HepG2 (cell line): ENCODE data around the gene GRK5. TPM values are rescaled to one million over a fixed set of nuclear protein-coding genes. Genes with fewer than 3 reads are reported as not detected.

Source experiments
- ATAC-seq: fragments of 200-7000 bp; cut with Tn5 transposase; 3 replicates; pipeline ENCODE4 v1.9.1; 2020; ENCODE audit warnings: mild to moderate bottlenecking, moderate library complexity
- BruUV-seq: library from RNA; stranded (reverse); fragments of 400-500 nt; replicated peaks from 2 replicates; lab custom pipeline; 2021; lab: Mats Ljungman, UMichigan
- CTCF ChIA-PET: fragments of 300-600 bp; formaldehyde crosslinking; extraction: SDS; loops from one replicate; lab custom pipeline; 2021; ENCODE audit warnings: low total read pairs, inconsistent platforms, low intra/inter-chr PET ratio; lab: Yijun Ruan, JAX
- POLR2A ChIA-PET: fragments of 350-600 bp; sonication (Branson Sonifier 250); formaldehyde crosslinking; loops from one replicate; lab custom pipeline; 2020; ENCODE audit warnings: antibody characterized with exemption, inconsistent platforms; lab: Yijun Ruan, JAX
- DNase-seq: peaks from one replicate; pipeline ENCODE4 v3.0.0-alpha.2; 2015; ENCODE audit warnings: low spot score
- FAIRE-seq: peaks from 3 replicates; lab custom pipeline; 2011; peaks lifted over from hg19 to GRCh38; lab: Jason Lieb, UNC
- H2AFZ ChIP-seq: one replicate; pipeline ENCODE4 v1.6.1; 2011; ENCODE audit warnings: low read length, inconsistent platforms
- H3K27ac ChIP-seq: fragments of 300-600 bp; 3 replicates; pipeline ENCODE4 v1.8.0; 2011; ENCODE audit warnings: mixed run types, mild to moderate bottlenecking, mixed read lengths, low read length, inconsistent platforms; ENCODE audit not compliant: insufficient read depth; ENCODE audit errors: extremely low read length
- H3K27me3 ChIP-seq, 2 experiments: fragments of 200-600 bp in 1 of 2; 2 replicates in 1 of 2; 3 replicates in 1 of 2; pipeline versions ENCODE4 v1.6.0 to v1.8.0; 2011; ENCODE audit warnings: low read length in 2 of 2, mild to moderate bottlenecking in 2 of 2, moderate library complexity in 2 of 2, inconsistent platforms in 1 of 2; ENCODE audit not compliant: insufficient read depth in 2 of 2, control insufficient read depth in 1 of 2
- H3K36me3 ChIP-seq, 2 experiments: fragments of 200-600 bp in 1 of 2; replicated peaks in 1 of 2; 2 replicates in 1 of 2; 3 replicates in 1 of 2; pipeline versions ENCODE4 v1.5.1 to v1.8.0; 2011; ENCODE audit warnings: low read length in 2 of 2, inconsistent platforms in 1 of 2; ENCODE audit not compliant: insufficient read depth in 2 of 2, control insufficient read depth in 1 of 2
- H3K4me1 ChIP-seq: 2 replicates; pipeline ENCODE4 v1.5.1; 2012; ENCODE audit warnings: low read length, inconsistent platforms; ENCODE audit not compliant: insufficient read depth
- H3K4me2 ChIP-seq: 2 replicates; pipeline ENCODE4 v1.6.0; 2011; ENCODE audit warnings: low read depth, low read length, inconsistent platforms
- H3K4me3 ChIP-seq, 3 experiments: fragments of 200-600 bp in 1 of 3; sonication (generic), shearing (Covaris generic) in 1 of 3; replicated peaks in 1 of 3; 2 replicates each; pipeline ENCODE4 v1.5.1; 2011 to 2016; ENCODE audit warnings: low read length in 3 of 3, inconsistent platforms in 2 of 3, low read depth in 2 of 3, mild to moderate bottlenecking in 2 of 3, control low read depth in 1 of 3, mixed read lengths in 1 of 3; ENCODE audit not compliant: insufficient read depth in 1 of 3
- H3K79me2 ChIP-seq: one replicate; pipeline ENCODE4 v1.6.1; 2011; ENCODE audit warnings: low read length, inconsistent platforms; ENCODE audit not compliant: insufficient read depth
- H3K9ac ChIP-seq: 2 replicates; pipeline ENCODE4 v1.6.0; 2011; ENCODE audit warnings: mild to moderate bottlenecking, low read depth, low read length, inconsistent platforms; ENCODE audit not compliant: insufficient read depth
- H3K9me3 ChIP-seq: 2 replicates; pipeline ENCODE4 v1.5.1; 2012; ENCODE audit warnings: mild to moderate bottlenecking, low read length
- H4K20me1 ChIP-seq: 2 replicates; pipeline ENCODE4 v1.6.0; 2011; ENCODE audit warnings: inconsistent platforms, mild to moderate bottlenecking, low read length, moderate library complexity; ENCODE audit not compliant: insufficient read depth
- DMAP1 ChIP-seq: IDR thresholded peaks from 2 replicates; pipeline ENCODE4 v1.6.1; 2016
- ETV6 ChIP-seq: sonication (generic); formaldehyde crosslinking; conservative IDR thresholded peaks from 2 replicates; pipeline ENCODE4 v1.4.0; 2020; ENCODE audit warnings: missing genetic modification reagents
- GZF1 ChIP-seq: sonication (generic); formaldehyde crosslinking; IDR thresholded peaks from 2 replicates; pipeline ENCODE4 v1.5.1; 2020; ENCODE audit warnings: mild to moderate bottlenecking, missing genetic modification reagents
- JARID2 ChIP-seq: sonication (generic); formaldehyde crosslinking; IDR thresholded peaks from 2 replicates; pipeline ENCODE4 v1.8.1; 2023; ENCODE audit warnings: missing genetic modification reagents, inconsistent platforms; ENCODE audit not compliant: insufficient replicate concordance
- MAZ ChIP-seq, 2 experiments: sonication (generic) in 1 of 2; formaldehyde crosslinking in 1 of 2; IDR thresholded peaks; 2 replicates each; pipeline versions ENCODE4 v1.5.0 to v1.6.1; 2012 to 2020; ENCODE audit warnings: low read depth in 2 of 2, mild to moderate bottlenecking in 2 of 2, borderline replicate concordance in 1 of 2, improper control_type of control experiment in 1 of 2, low read length in 1 of 2, missing genetic modification reagents in 1 of 2, moderate library complexity in 1 of 2
- NR0B2 ChIP-seq: sonication (generic); formaldehyde crosslinking; IDR thresholded peaks from 2 replicates; pipeline ENCODE4 v1.4.0; 2020; ENCODE audit warnings: mild to moderate bottlenecking, missing genetic modification reagents
- RXRB ChIP-seq: IDR thresholded peaks from 2 replicates; pipeline ENCODE4 v1.6.1; 2016; ENCODE audit warnings: borderline replicate concordance, missing genetic modification reagents, missing compliant biosample characterization
- TBX3 ChIP-seq: fragments of 450-650 bp; IDR thresholded peaks from 2 replicates; pipeline ENCODE4 v1.6.1; 2017; ENCODE audit warnings: antibody characterized with exemption, mild to moderate bottlenecking, inconsistent platforms, borderline replicate concordance
- TRIM24 ChIP-seq: sonication (generic); formaldehyde crosslinking; IDR thresholded peaks from 2 replicates; pipeline ENCODE4 v1.8.0; 2022; ENCODE audit warnings: mild to moderate bottlenecking, missing genetic modification reagents
- ZNF160 ChIP-seq: sonication (generic); formaldehyde crosslinking; IDR thresholded peaks from 2 replicates; pipeline ENCODE4 v1.8.0; 2022; ENCODE audit warnings: mild to moderate bottlenecking, inconsistent platforms, missing genetic modification reagents
- ZNF570 ChIP-seq: sonication (generic); formaldehyde crosslinking; IDR thresholded peaks from 2 replicates; pipeline ENCODE4 v1.4.0; 2020; ENCODE audit warnings: mild to moderate bottlenecking, missing genetic modification reagents, borderline replicate concordance
- WGBS: methylation state at CpG from one replicate; pipeline ENCODE4 v1.1.6; 2017; ENCODE audit warnings: low lambda C conversion rate; 5-methylcytosine and 5-hydroxymethylcytosine counted together
- in situ Hi-C: cut with HindIII; loops from 2 replicates; pipeline ENCODE4 v1.10.0; 2017; ENCODE audit warnings: low pct_unique_long_range_greater_than_20kb; ENCODE audit not compliant: extremely low pct_ligation_motif_present
- intact Hi-C: fragments of 100-400 bp; cut with micrococcal nuclease; formaldehyde crosslinking; loops from one replicate; pipeline ENCODE4 v1.10.0; 2022; ENCODE audit not compliant: unreplicated experiment
- polyA plus RNA-seq, 8 experiments: library from polyadenylated mRNA; depleted of rRNA in 3 of 8; stranded (reverse) in 7 of 8; unstranded in 1 of 8; fragments of >200 nt; fragmentation: Illumina TruSeq in 4 of 8; extraction: Trizol in 4 of 8; gene quantifications; 2 replicates each; pipeline versions ENCODE4 v1.2.1 to v1.2.3, GENCODE V29; 2011 to 2016; ENCODE audit warnings: low read depth in 4 of 8, missing spikeins in 1 of 8, mixed read lengths in 1 of 8; ENCODE audit not compliant: insufficient read depth in 1 of 8
- total RNA-seq, 5 experiments: library from RNA; depleted of rRNA; stranded (reverse); fragments of >200 nt; fragmentation: Illumina TruSeq; extraction: Trizol; gene quantifications; 2 replicates each; pipeline ENCODE4 v1.2.3, GENCODE V29; 2016; ENCODE audit warnings: low read depth in 1 of 5

The GRK5 gene
- total and polyA plus RNA-seq, 2 of the 13 experiments (the other 11 are each of a cell fraction or from before 2014, with no cell fraction given) = 10.4 to 12.6 TPM

GRCh38 chr10:119424258-119424975 is 217.0 kb downstream of the GRK5 start:
- FAIRE-seq = no peak
- Histone ChIP-seq H3K9ac (no peak overlapping the region), H3K79me2 (no peaks in the 10 kb centered on the region)
- TF ChIP-seq RXRB (CRISPR knock-in tag) (no peak), MAZ (IDR thresholded peaks at IDR 0.05; ENCODE audit: borderline replicate concordance, low read depth, low read length) (no peak), MAZ (CRISPR knock-in tag; IDR thresholded peaks at IDR 0.05; ENCODE audit: low read depth) (no peak), NR0B2 (no peak), DMAP1 (CRISPR knock-in tag) (no peak)
- TF ChIP-seq, all 625 proteins: peak for 0
- Histone ChIP-seq H3K4me1 (no peaks in the 10 kb centered on the region), H2AFZ (no peak overlapping the region), H3K9me3 (no peaks in the 10 kb centered on the region), H3K27me3 (no peaks in the 10 kb centered on the region), H4K20me1 (no peaks in the 10 kb centered on the region), H3K4me3 (no peak overlapping the region), H3K36me3 (peaks cover 8 to 34% of the 10 kb centered on the region in 2 experiments; a peak in 4 of 5 replicates), H3K27ac (no peak overlapping the region), H3K4me2 (no peak overlapping the region)
- 85% methylated on average over 5 of the region's 6 CpGs for WGBS
- CTCF ChIA-PET = no interaction called here
- intact Hi-C loops (no loop called here), in situ Hi-C loops (no loop called here)
- ATAC-seq (no peak), DNase-seq (no peak)
- POLR2A ChIA-PET = no interaction called here
- BruUV-seq = no TSS peak

- no peak for DNase-seq
- peaks cover 8 to 34% of the 10 kb centered on the region in 2 experiments; a peak in 4 of 5 replicates for H3K36me3 ChIP-seq
- no peaks in the 10 kb centered on the region for H3K4me1 ChIP-seq
- no peak overlapping the region for H3K27ac ChIP-seq
- ATAC-seq = no peak
- no peaks in the 10 kb centered on the region for H3K9me3 ChIP-seq
- intact Hi-C loops = no loop called here
- peak; percentile 35; the same call in 1 of the 2 replicates for TF ChIP-seq GZF1
- TF ChIP-seq TRIM24 (CRISPR knock-in tag) = no peak
- no peak for TF ChIP-seq ETV6 (CRISPR knock-in tag)
- TF ChIP-seq ZNF570 = no peak
- TF ChIP-seq JARID2 (CRISPR knock-in tag) = no peak
- TF ChIP-seq TBX3 = no peak
- no peak for TF ChIP-seq ZNF160 (CRISPR knock-in tag)
- TF ChIP-seq, all 625 proteins: peak for 1
- Histone ChIP-seq H3K27me3 (no peaks in the 10 kb centered on the region), H3K9ac (no peak overlapping the region), H3K79me2 (no peaks in the 10 kb centered on the region), H4K20me1 (no peaks in the 10 kb centered on the region), H3K4me2 (no peak overlapping the region), H2AFZ (no peak overlapping the region), H3K4me3 (no peak overlapping the region)
- FAIRE-seq = no peak
- CTCF ChIA-PET = no interaction called here
- in situ Hi-C loops = no loop called here
- POLR2A ChIA-PET = no interaction called here
- WGBS = 83% methylated on average over 11 of the region's 11 CpGs
- no TSS peak for BruUV-seq
These were observed 217.9 kb downstream of the GRK5 start for GRCh38 chr10:119425102-119425880.
